H54 (cell line): Measurements from ENCODE around the gene ZDHHC23.

Experiments
- DNase-seq: peaks from one replicate; pipeline ENCODE4 v3.0.0; 2011; ENCODE audit warnings: low spot score, mixed read lengths; ENCODE audit not compliant: insufficient read length
- FAIRE-seq: peaks from 3 replicates; lab custom pipeline; 2011; peaks lifted over from hg19 to GRCh38; lab: Jason Lieb, UNC
- POLR2A ChIP-seq: IDR thresholded peaks from 2 replicates; pipeline ENCODE4 v1.6.1; 2011; ENCODE audit warnings: low read depth, mild to moderate bottlenecking, low read length

The ZDHHC23 gene, protein sequence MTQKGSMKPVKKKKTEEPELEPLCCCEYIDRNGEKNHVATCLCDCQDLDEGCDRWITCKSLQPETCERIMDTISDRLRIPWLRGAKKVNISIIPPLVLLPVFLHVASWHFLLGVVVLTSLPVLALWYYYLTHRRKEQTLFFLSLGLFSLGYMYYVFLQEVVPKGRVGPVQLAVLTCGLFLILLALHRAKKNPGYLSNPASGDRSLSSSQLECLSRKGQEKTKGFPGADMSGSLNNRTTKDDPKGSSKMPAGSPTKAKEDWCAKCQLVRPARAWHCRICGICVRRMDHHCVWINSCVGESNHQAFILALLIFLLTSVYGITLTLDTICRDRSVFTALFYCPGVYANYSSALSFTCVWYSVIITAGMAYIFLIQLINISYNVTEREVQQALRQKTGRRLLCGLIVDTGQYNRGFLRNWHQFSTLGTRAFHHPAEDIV

DNA sequence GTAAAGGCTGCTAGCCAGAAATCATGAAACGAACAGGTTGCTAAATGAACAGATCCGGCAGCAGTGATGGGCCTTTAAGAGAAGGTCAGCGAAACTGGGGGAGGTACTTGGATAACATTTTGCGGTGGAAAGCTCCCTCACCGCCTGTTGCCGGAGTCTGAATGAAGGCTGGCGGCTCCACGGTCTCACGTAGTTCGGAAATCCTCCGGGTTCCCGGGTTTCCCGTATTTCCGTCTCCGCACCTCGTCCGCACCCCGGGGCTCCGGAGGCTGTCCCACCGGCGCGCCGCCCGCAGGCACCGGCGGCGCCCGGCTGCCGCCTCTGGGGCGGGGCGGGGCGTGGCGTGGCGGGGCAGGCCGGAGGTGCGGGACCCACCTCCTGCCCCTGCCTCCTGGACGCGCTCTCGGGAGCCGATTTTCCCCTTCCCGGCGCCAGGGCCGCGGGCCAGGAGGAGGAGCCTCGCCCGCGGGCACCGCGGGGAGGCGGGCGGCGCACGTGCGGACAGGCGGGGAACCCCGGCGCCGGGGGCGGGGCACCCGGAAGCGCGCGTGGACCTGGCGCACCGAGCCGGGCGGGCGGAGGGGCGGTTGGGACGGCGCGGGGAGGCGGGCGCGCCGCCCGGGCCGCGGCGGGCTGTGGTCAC, at the start of gene ZDHHC23:
Gene ZDHHC23 (plus strand): TSS at position 642 of the 643 bp plus-strand sequence. CDS start 790 bp downstream, outside the sequence.
- FAIRE-seq (peak; percentile 20), DNase-seq (peak; percentile 80)
- no peak for TF ChIP-seq POLR2A

DNA sequence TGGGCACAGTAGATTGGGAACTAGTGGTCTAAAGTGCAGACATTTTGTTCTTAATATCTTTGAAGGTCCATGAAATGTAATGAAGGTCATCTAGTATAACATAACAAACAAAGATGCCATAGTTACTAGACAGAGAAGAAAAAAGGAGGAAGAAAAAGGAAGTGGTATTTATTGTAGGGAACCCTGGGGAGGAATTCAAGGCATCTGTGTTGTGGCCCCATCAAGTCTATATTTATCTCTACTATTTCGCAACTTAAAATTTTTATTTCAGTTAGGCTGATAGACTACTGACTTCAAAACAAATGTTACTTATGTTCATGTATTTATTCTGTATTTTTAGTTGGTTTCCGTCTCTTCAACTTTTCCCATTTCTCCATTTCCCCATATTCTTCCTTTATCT, 48.9 kb upstream of the ZDHHC23 start:
- no peak for FAIRE-seq
- TF ChIP-seq POLR2A, result no peak
- no peak for DNase-seq

DNA sequence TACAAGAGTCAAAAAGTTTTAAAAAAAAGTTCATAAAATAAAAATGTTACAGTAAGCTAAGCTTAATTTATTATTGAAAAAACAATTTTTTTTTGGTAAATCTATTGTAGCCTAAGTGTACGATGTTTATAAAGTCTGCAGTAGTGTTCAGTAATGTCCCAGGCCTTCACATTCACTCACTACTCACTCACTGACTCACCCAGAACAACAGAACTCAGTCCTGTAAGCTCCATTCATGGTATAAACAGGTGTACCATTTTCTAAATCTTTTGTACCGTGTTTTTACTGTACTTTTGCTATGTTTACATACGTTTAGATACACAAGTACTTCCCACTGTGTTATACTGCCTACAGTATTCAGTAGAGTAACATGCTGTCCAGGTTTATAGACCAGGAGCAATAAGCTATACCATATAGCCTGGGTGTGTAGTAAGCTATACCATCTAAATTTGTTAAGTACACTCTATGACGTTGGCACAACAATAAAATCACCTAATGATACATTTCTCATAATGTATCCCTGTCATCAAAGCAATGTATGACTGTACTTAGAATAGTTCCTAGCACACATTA, 41.2 kb upstream of the ZDHHC23 start:
- TF ChIP-seq POLR2A, result no peak
- no peak for DNase-seq
- FAIRE-seq, result no peak

DNA sequence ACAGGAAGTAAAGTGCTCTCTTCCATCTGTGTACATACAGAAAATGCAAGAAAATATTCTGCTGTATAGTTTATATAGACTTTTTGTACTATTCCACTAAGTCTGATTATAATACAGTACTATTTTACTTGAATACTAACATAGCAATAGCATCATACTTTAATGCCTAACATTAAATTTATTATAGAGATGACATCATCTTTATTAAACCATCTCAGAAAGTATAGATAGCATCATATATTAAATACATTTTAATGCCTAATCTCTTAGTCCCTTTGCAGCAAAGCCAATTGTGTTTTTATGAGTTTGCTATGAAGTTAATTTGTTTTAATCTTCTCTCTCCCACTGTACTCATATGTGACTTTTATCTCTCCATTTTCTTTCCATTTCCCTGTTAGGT, 39.7 kb upstream of the ZDHHC23 start:
- no peak for TF ChIP-seq POLR2A
- DNase-seq (no peak), FAIRE-seq (no peak)

DNA sequence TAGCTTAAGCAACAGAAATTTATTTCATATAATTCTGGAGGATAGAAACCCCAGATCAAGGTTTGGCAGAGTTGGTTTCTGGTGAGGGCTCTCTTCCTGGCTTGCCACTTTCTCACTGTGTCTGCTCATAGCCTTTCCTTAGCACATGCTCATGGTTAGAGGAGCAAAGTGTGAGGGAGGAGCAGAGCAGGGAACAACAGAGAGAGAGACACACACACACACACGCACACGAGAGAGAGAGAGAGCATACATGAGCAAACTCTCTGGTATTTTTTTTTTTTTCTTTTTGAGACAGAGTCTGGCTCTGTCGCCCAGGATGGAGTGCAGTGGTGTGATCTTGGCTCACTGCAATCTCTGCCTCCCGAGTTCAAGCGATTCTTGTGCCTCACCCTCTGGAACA, 36.8 kb upstream of the ZDHHC23 start:
- no peak for TF ChIP-seq POLR2A
- DNase-seq (no peak), FAIRE-seq (no peak)

DNA sequence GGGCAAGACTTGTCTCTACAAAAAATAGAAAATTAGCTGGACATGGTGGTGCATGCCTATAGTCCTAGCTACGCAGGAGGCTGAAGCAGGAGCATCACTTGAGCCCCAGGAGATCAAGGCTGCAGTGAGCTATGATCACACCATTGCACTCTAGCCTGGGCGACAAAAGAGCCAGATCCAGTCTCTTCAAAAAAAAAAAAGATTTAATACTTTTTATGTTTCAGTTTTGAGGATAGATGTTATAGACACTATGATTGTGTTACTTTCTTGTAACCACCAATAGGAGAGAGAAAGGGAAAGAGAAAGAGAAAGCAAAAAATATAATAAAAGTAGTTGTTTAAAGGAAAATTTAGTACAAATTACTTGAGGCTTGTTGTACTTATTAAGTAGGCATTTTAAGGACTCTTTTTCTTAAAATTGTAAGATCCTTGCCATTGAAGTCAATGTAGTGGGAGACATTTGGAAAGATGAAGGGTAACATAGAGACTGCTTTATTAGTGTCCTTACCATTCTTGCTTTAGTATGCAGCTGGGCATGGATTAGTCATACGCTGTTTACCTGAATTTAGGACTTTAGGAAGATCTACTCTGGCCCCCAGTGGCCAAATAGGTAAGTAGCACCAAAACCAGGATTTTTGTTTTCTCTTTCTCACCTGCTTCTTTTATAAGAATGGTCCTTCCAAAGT, 35.1 kb upstream of the ZDHHC23 start:
- DNase-seq, result peak; percentile 30
- peak; percentile 95 for FAIRE-seq
- TF ChIP-seq POLR2A, result no peak

DNA sequence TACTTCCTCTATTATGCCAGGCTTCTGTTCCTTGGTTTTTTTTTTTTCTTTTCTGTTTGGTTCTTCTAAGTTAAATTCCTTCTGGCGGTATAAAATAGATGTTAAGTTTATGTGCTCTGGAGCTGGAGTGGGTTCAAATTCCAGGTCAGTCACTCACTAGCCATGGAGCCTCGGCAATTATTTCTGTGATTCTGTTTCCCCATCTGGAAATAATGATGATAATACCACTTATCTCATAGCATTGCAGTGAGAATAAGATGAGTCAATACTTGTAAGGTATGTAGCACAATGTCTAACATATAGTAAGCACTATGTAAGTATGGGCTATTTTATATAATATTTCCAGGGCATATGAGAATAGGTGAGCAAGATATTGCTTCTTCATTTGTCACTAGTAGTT, 33.2 kb upstream of the ZDHHC23 start:
- FAIRE-seq (no peak), DNase-seq (no peak)
- TF ChIP-seq POLR2A, result no peak

DNA sequence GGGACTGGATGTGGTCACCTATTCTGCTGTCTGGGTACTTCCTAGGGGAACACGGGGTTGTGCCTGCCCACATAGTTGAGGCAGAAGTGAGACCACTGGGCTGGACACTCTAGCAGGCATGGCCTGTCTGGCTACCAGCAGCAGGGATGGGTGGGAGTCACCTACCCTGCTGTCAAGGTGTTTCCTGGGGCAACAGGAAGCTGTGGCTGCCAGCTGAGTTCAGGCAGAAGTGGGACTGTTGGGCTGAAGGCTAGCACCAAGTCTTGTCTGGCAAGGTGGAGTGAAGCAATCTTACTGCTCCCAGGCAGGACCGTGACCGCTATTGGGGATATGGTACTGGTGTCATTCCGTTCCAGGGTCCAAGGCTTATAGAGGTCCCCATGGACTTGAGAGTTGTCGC, 20.3 kb upstream of the ZDHHC23 start:
- DNase-seq (no peak), FAIRE-seq (no peak)

DNA sequence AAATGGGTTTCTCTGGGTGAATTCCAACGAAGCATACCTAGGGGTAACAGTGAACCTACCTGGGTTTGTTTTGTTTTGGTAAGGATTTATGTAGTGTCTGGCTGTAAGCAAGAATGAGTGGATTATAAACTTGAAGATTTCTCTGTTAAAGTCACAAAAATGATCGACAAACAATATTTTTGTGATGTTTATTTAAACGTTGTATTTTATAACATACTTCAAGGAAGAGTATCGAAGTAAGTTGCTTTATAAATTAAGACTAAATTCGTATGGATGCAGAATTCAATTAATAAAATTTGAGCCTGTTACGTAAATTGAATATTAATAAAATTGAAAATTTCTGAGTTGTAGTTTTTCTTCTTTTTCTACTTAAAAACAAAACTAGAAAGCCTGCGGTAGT, 982 bp upstream of the ZDHHC23 start:
- no peak for FAIRE-seq
- no peak for TF ChIP-seq POLR2A

More for the DNA sequence above, 20.3 kb upstream of the ZDHHC23 start:
- TF ChIP-seq POLR2A, result no peak

DNA sequence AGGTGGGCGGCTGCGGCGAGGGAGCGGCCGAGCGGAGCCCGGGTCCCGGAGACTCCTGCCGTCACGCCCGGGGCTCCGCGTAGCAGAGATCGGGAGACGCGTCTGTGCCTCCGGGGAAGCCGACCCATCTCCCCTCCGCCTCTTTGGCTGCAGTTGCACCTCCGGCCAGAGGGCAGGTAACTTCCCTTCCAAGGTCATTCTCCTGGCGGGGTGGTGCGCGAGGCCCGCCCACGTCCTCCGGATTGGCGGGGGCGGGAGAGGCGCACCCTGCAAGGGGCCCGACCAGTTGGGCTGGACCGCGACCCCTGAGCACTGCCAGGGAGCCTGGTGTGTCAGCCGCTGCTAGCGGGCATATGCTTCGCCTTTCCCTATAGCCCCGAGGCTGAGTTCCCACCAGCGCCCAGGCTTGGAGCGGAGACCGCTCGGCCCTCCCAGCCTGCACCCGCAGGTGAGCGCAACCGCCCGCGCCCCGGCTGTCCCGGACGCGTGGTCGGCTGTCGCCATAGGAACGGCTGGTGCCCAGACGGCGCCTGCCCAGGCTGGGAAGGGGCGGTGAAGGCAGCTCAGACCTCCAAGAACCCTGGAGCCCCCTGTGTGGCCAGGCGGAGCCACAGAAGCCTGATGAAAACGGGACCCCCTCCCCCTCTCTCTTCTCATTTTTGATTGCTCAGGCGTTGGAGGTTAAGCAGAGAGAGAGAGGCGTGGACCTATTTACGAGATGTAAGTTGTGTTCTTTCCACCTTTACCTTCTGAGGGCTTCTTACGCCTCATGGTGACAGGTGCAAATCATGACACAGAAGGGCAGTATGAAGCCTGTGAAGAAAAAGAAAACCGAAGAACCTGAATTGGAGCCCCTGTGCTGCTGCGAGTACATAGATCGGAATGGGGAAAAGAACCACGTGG, 453 bp downstream of the ZDHHC23 start:
- no peak for TF ChIP-seq POLR2A
- FAIRE-seq (no peak), DNase-seq (peak; percentile 64)

More for the DNA sequence above, 982 bp upstream of the ZDHHC23 start:
- no peak for DNase-seq

DNA sequence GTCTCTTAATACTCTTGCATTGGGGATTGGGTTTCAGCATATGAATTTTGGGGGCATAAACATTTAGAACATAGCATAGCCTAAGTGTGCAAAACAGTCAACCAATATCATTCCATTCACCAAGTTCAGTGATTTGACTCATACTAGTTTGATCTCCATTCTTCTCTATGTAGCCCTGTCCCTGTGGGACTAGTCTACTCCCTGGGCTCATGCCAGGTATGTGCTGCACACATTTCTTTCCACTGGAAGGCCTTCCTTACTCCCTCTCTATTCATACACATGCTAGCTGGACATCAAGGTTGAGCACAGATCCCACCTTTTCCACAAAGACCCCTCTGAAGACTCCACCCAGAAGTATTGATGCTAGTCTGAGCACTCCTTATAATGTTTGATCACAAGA, 5.1 kb downstream of the ZDHHC23 start:
- no peak for FAIRE-seq
- no peak for TF ChIP-seq POLR2A
- DNase-seq, result no peak

DNA sequence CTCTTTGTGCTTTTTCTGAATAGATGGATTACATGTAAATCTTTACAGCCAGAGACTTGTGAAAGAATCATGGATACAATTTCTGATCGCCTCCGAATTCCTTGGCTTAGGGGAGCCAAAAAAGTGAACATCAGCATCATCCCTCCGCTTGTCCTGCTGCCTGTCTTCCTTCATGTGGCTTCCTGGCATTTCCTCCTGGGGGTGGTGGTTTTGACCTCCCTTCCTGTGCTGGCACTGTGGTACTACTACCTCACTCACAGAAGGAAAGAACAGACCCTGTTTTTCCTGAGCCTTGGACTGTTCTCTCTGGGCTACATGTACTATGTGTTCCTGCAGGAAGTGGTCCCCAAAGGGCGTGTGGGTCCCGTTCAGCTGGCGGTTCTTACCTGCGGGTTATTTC, 5.9 kb downstream of the ZDHHC23 start:
- no peak for TF ChIP-seq POLR2A
- DNase-seq (no peak), FAIRE-seq (no peak)
